Smooth muscle cell of trachea (primary cell): ENCODE results near the gene DONSON. TPM values are rescaled to one million over a fixed set of nuclear protein-coding genes. Genes with fewer than 3 reads are reported as not detected.

Experiments used
- total RNA-seq: library from RNA; depleted of rRNA; stranded (reverse); fragments of >200 nt; gene quantifications from 2 replicates; pipeline ENCODE4 v1.2.1, GENCODE V29; 2014

Gene DONSON, protein sequence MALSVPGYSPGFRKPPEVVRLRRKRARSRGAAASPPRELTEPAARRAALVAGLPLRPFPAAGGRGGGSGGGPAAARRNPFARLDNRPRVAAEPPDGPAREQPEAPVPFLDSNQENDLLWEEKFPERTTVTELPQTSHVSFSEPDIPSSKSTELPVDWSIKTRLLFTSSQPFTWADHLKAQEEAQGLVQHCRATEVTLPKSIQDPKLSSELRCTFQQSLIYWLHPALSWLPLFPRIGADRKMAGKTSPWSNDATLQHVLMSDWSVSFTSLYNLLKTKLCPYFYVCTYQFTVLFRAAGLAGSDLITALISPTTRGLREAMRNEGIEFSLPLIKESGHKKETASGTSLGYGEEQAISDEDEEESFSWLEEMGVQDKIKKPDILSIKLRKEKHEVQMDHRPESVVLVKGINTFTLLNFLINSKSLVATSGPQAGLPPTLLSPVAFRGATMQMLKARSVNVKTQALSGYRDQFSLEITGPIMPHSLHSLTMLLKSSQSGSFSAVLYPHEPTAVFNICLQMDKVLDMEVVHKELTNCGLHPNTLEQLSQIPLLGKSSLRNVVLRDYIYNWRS
- 7.9 and 15.4 TPM in 2 replicates for total RNA-seq

DNA sequence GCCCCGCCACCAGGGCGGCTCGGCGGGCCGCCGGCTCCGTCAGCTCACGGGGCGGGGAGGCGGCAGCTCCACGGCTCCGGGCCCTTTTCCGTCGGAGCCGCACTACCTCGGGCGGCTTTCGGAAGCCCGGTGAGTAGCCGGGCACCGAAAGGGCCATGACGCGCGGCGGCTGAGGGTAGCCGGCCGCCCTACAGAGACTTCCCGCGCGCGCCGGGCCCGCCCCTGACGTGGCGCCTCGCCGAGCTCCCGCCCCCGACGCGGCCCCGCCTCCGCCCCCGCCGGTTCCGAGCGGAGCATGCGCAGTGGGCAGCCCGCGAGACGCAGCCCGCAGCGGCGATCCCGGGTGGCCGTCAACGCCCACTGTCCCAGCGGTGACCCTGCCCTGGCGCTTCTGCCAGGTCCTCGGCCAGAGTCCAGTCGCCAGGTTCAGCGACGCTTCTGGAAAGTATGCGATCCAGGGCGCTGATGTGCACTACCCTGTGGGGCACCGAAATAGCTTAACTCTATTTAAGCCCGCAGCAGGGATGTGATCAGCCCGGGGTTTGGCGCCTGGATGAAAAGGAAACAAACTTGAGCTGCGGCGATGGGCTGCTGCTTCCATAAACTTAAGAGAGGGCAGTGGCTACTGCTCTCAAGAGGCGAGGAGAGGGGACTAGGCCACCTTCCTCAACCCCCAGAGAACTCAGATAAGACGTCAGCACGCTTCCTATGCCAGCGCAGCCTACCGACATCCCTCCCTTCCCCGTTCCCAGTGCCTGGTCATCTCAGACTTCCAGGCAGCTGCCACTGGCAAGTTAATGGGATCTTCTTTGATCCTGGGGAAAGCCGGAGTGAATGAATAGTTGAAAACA is at the start of gene DONSON:
Gene DONSON, minus strand, starts transcription at position 200 of the 851 bp plus-strand sequence. Its CDS starts 43 bp downstream, at position 157.

GRCh38 chr21:33542640-33543504 is 45.6 kb downstream of the DONSON start, which contains the start of gene SON:
Gene SON (plus strand): TSS chr21:33543038. CDS start chr21:33543093, 55 bp downstream.

DNA sequence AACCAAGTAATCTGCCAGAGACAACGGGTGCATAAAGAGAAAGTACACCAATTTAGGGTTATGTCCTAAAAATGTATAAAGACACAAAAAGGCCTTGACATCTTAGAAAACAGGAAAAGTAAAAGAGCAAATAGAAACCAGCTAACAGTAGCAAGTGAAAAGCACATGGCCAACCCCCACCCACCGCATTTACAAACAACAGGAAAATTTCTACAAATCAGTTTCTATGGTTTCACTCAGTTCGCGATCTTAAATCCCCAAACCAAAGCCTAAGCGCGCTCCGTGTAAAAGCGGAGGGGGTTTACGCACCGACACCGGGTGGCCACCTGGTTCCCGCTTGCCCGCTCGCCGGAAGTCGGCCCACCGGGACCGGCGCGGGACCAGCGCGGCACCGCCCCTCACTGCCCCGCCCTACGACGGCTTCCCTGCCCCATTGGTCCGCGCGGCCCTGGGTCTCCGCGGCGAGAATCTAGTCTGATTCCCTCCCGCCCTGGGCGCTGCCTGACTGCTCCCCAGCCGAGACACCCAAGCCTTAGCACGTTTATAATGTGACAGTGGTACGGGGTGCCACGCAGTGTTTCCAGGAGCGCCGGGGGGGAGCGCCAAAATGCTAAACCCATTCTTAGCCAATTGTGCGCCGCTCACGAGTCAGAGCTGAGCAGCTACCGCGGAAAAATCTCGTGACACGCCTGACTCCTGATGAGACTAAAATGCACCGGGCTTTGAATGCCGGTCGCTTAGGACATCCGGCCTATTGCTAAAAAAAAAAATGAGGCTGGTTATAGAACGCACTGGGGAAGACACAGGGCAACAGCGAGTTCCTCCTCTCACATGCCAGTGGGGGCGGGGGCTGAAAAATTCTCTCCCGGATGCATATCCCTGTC is 46.5 kb downstream of the DONSON start, which contains the start of gene GART:
Gene GART, minus strand, starts transcription at position 362 of the 884 bp plus-strand sequence. CDS start 2,802 bp downstream, outside the sequence.

Other genes with a start within 250 kb of the DONSON start
- gene IFNGR2, start 185.3 kb downstream of the DONSON start, total RNA-seq, result 36.4 and 44.8 TPM in 2 replicates
- 25.8 and 37.1 TPM in 2 replicates for gene TMEM50B, start 108.7 kb downstream of the DONSON start, total RNA-seq
- gene DNAJC28, start 97.0 kb downstream of the DONSON start, total RNA-seq, result 1.3 and 3.2 TPM in 2 replicates
- 66.8 and 81.0 TPM in 2 replicates for gene GART, start 46.6 kb downstream of the DONSON start, total RNA-seq
- gene SON, start 45.6 kb downstream of the DONSON start, total RNA-seq, result 140 and 202 TPM in 2 replicates
- gene CRYZL1, start 53.1 kb upstream of the DONSON start, total RNA-seq, result 36.9 and 41.2 TPM in 2 replicates
- 35.3 and 44.0 TPM in 2 replicates for gene ITSN1, start 53.8 kb upstream of the DONSON start, total RNA-seq